ENCODE results near the gene HMGCL. TPM values are rescaled to one million over a fixed set of nuclear protein-coding genes. Genes with fewer than 3 reads are reported as not detected.
A peak's percentile ranks its signal among the peaks of the same experiment; 100 is the strongest.

Gene HMGCL
- total RNA-seq, 1 donor from 2014 or later, result 30.0 TPM

GRCh38 chr1:23772049-23772853 is 53.0 kb downstream of the HMGCL start:
- TF ChIP-seq, protein P1, sequence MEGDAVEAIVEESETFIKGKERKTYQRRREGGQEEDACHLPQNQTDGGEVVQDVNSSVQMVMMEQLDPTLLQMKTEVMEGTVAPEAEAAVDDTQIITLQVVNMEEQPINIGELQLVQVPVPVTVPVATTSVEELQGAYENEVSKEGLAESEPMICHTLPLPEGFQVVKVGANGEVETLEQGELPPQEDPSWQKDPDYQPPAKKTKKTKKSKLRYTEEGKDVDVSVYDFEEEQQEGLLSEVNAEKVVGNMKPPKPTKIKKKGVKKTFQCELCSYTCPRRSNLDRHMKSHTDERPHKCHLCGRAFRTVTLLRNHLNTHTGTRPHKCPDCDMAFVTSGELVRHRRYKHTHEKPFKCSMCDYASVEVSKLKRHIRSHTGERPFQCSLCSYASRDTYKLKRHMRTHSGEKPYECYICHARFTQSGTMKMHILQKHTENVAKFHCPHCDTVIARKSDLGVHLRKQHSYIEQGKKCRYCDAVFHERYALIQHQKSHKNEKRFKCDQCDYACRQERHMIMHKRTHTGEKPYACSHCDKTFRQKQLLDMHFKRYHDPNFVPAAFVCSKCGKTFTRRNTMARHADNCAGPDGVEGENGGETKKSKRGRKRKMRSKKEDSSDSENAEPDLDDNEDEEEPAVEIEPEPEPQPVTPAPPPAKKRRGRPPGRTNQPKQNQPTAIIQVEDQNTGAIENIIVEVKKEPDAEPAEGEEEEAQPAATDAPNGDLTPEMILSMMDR (IDR thresholded peaks at IDR 0.05; ENCODE audit: unreplicated experiment), result peak; percentile 88
- H3K4me3 Mint-ChIP-seq (ENCODE audit: unreplicated experiment), result no peak overlapping the region
- no peaks in the 10 kb centered on the region for H3K27me3 Mint-ChIP-seq (ENCODE audit: unreplicated experiment)
- H3K27ac Mint-ChIP-seq (ENCODE audit: unreplicated experiment), result no peak overlapping the region
- no peaks in the 10 kb centered on the region for H3K9me3 Mint-ChIP-seq (ENCODE audit: unreplicated experiment)
- DNase-seq (ENCODE audit: low spot score), result peak; percentile 91
- no peaks in the 10 kb centered on the region for H3K36me3 Mint-ChIP-seq (ENCODE audit: low read depth, unreplicated experiment)
- H3K4me1 Mint-ChIP-seq (ENCODE audit: unreplicated experiment), result no peaks in the 10 kb centered on the region

- no peaks in the 10 kb centered on the region for H3K4me1 Mint-ChIP-seq (ENCODE audit: unreplicated experiment)
- no peak overlapping the region for H3K4me3 Mint-ChIP-seq (ENCODE audit: unreplicated experiment)
- TF ChIP-seq, protein P1 (IDR thresholded peaks at IDR 0.05; ENCODE audit: unreplicated experiment), result no peak
- H3K9me3 Mint-ChIP-seq (ENCODE audit: unreplicated experiment), result no peaks in the 10 kb centered on the region
- H3K27ac Mint-ChIP-seq (ENCODE audit: unreplicated experiment), result no peak overlapping the region
- no peaks in the 10 kb centered on the region for H3K36me3 Mint-ChIP-seq (ENCODE audit: low read depth, unreplicated experiment)
- no peaks in the 10 kb centered on the region for H3K27me3 Mint-ChIP-seq (ENCODE audit: unreplicated experiment)
- DNase-seq (ENCODE audit: low spot score), result no peak
Measured at GRCh38 chr1:23768733-23769132, 56.5 kb downstream of the HMGCL start.

- Mint-ChIP-seq H3K4me3 (ENCODE audit: unreplicated experiment) (no peak overlapping the region), H3K36me3 (ENCODE audit: low read depth, unreplicated experiment) (peaks cover 21% of the 10 kb centered on the region), H3K4me1 (ENCODE audit: unreplicated experiment) (no peaks in the 10 kb centered on the region), H3K27ac (ENCODE audit: unreplicated experiment) (no peak overlapping the region), H3K9me3 (ENCODE audit: unreplicated experiment) (no peaks in the 10 kb centered on the region), H3K27me3 (ENCODE audit: unreplicated experiment) (peaks cover 4% of the 10 kb centered on the region)
- TF ChIP-seq, protein P1 (IDR thresholded peaks at IDR 0.05; ENCODE audit: unreplicated experiment), result no peak
- DNase-seq (ENCODE audit: low spot score), result no peak
Measured at GRCh38 chr1:23763041-23763577, 62.1 kb downstream of the HMGCL start.

DNA sequence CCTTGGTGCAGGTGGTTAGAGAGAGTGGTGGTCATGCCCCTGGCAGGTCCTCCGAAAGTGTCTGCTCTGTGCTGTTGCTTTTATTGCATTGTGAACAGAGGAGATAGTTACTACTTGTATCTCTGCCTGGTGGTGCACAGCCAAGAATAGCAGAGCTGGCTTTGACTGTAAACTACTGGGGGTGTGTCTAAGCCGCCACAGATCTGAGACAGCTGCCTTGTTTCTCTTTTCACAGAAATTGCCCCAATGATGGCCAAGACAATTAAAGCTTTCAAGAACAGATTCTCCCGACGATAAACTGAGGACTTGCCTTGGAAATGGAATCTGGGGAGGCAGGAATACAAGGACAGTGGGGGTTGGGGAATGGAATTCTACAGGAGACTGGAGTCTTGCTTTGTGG is 66.0 kb downstream of the HMGCL start:
- Mint-ChIP-seq H3K36me3 (ENCODE audit: low read depth, unreplicated experiment) (peaks cover 34% of the 10 kb centered on the region), H3K9me3 (ENCODE audit: unreplicated experiment) (no peaks in the 10 kb centered on the region), H3K27ac (ENCODE audit: unreplicated experiment) (no peak overlapping the region), H3K27me3 (ENCODE audit: unreplicated experiment) (peaks cover 4% of the 10 kb centered on the region), H3K4me3 (ENCODE audit: unreplicated experiment) (no peak overlapping the region), H3K4me1 (ENCODE audit: unreplicated experiment) (no peaks in the 10 kb centered on the region)
- DNase-seq (ENCODE audit: low spot score), result no peak
- TF ChIP-seq, protein P1 (IDR thresholded peaks at IDR 0.05; ENCODE audit: unreplicated experiment), result no peak

- TF ChIP-seq, protein P1 (IDR thresholded peaks at IDR 0.05; ENCODE audit: unreplicated experiment), result no peak
- no peak overlapping the region for H3K4me3 Mint-ChIP-seq (ENCODE audit: unreplicated experiment)
- DNase-seq (ENCODE audit: low spot score), result no peak
- peaks cover 4% of the 10 kb centered on the region for H3K27me3 Mint-ChIP-seq (ENCODE audit: unreplicated experiment)
- no peaks in the 10 kb centered on the region for H3K4me1 Mint-ChIP-seq (ENCODE audit: unreplicated experiment)
- H3K9me3 Mint-ChIP-seq (ENCODE audit: unreplicated experiment), result no peaks in the 10 kb centered on the region
- no peak overlapping the region for H3K27ac Mint-ChIP-seq (ENCODE audit: unreplicated experiment)
- H3K36me3 Mint-ChIP-seq (ENCODE audit: low read depth, unreplicated experiment), result peaks cover 46% of the 10 kb centered on the region
Measured at GRCh38 chr1:23757812-23758211, 67.4 kb downstream of the HMGCL start.
